OCI-LY7 (cell line): ENCODE data around the gene ARHGAP26. TPM values are rescaled to one million over a fixed set of nuclear protein-coding genes. Genes with fewer than 3 reads are reported as not detected.

Experiments
- BruUV-seq: library from RNA; stranded (reverse); fragments of 400-500 nt; replicated peaks from 2 replicates; lab custom pipeline; 2021; lab: Mats Ljungman, UMichigan
- CTCF ChIA-PET: fragments of 300-600 bp; sonication (Branson Sonifier 250); formaldehyde crosslinking; loops from one replicate; lab custom pipeline; 2022; ENCODE audit warnings: antibody characterized with exemption; ENCODE audit not compliant: unreplicated experiment; lab: Charles Lee
- POLR2A ChIA-PET: fragments of 300-600 bp; sonication (Branson Sonifier 250); formaldehyde crosslinking; loops from one replicate; lab custom pipeline; 2022; ENCODE audit warnings: antibody characterized with exemption; lab: Charles Lee
- DNase-seq: peaks from one replicate; pipeline ENCODE4 v3.0.0-alpha.2; 2015; ENCODE audit warnings: low spot score
- H2AFZ ChIP-seq: fragments of 200-600 bp; sonication (generic), shearing (Covaris generic); 2 replicates; pipeline ENCODE4 v1.6.1; 2014; ENCODE audit warnings: mild to moderate bottlenecking, antibody characterized with exemption, low read length, moderate library complexity
- H3K27ac ChIP-seq: fragments of 200-600 bp; sonication (generic); 2 replicates; pipeline ENCODE4 v1.5.1; 2014; ENCODE audit warnings: mixed run types, low read depth, mild to moderate bottlenecking, moderate library complexity, low read length, inconsistent platforms; ENCODE audit not compliant: poor library complexity, severe bottlenecking
- H3K36me3 ChIP-seq: fragments of 200-600 bp; sonication (generic); 2 replicates; pipeline ENCODE4 v1.6.1; 2014; ENCODE audit warnings: mild to moderate bottlenecking, antibody characterized with exemption, low read length, moderate library complexity, mixed read lengths; ENCODE audit not compliant: insufficient read depth
- H3K4me1 ChIP-seq: fragments of 200-600 bp; sonication (generic); 2 replicates; pipeline ENCODE4 v1.5.1; 2014; ENCODE audit warnings: mild to moderate bottlenecking, low read length; ENCODE audit not compliant: insufficient read depth, poor library complexity, severe bottlenecking
- H3K4me2 ChIP-seq: fragments of 200-600 bp; sonication (generic); 2 replicates; pipeline ENCODE4 v1.6.1; 2014; ENCODE audit warnings: mild to moderate bottlenecking, low read length
- H3K4me3 ChIP-seq: fragments of 200-600 bp; sonication (generic); 2 replicates; pipeline ENCODE4 v1.5.1; 2014; ENCODE audit warnings: mild to moderate bottlenecking, low read depth, low read length; ENCODE audit not compliant: poor library complexity, severe bottlenecking
- H3K79me2 ChIP-seq: fragments of 200-600 bp; sonication (generic); 2 replicates; pipeline ENCODE4 v1.6.1; 2016; ENCODE audit warnings: low read depth, mild to moderate bottlenecking, low read length, moderate library complexity, mixed read lengths; ENCODE audit not compliant: insufficient read depth
- H3K9me2 ChIP-seq: fragments of 200-600 bp; sonication (generic); 2 replicates; pipeline ENCODE4 v1.6.1; 2016; ENCODE audit warnings: mild to moderate bottlenecking, low read length, mixed read lengths; ENCODE audit not compliant: insufficient read depth
- H3K9me3 ChIP-seq: fragments of 200-600 bp; sonication (generic); 2 replicates; pipeline ENCODE4 v1.6.1; 2014; ENCODE audit warnings: mild to moderate bottlenecking, mixed run types, low read length, mixed read lengths
- H4K20me1 ChIP-seq: fragments of 200-600 bp; sonication (generic); 2 replicates; pipeline ENCODE4 v1.6.1; 2014; ENCODE audit warnings: mild to moderate bottlenecking, antibody characterized with exemption, low read length, moderate library complexity, mixed read lengths; ENCODE audit not compliant: insufficient read depth
- EZH2phosphoT487 ChIP-seq: fragments of 200-600 bp; sonication (generic); IDR thresholded peaks from 2 replicates; pipeline ENCODE4 v1.6.1; 2018; ENCODE audit warnings: low read depth, borderline replicate concordance, mild to moderate bottlenecking, mixed run types, antibody characterized with exemption, low read length, moderate library complexity, mixed read lengths
- intact Hi-C: fragments of 100-400 bp; cut with micrococcal nuclease; formaldehyde crosslinking; loops from one replicate; pipeline ENCODE4 v1.10.0; 2022; ENCODE audit not compliant: unreplicated experiment
- total RNA-seq, 2 experiments: library from RNA; depleted of rRNA in 1 of 2; stranded (reverse); fragments of >200 nt in 1 of 2; shearing (Covaris generic) in 1 of 2; gene quantifications; 2 replicates each; pipeline ENCODE4 v1.2.3, GENCODE V29; 2014 to 2022
- TF ChIP-seq, protein P1 (sequence below): fragments of 200-600 bp; sonication (generic); conservative IDR thresholded peaks from 2 replicates; pipeline ENCODE4 v1.5.1; 2014; ENCODE audit warnings: mild to moderate bottlenecking, antibody characterized with exemption, low read length, moderate library complexity, mixed read lengths

Gene ARHGAP26
- total RNA-seq, 2 experiments from 2014 or later, result 7.0 to 19.1 TPM

DNA sequence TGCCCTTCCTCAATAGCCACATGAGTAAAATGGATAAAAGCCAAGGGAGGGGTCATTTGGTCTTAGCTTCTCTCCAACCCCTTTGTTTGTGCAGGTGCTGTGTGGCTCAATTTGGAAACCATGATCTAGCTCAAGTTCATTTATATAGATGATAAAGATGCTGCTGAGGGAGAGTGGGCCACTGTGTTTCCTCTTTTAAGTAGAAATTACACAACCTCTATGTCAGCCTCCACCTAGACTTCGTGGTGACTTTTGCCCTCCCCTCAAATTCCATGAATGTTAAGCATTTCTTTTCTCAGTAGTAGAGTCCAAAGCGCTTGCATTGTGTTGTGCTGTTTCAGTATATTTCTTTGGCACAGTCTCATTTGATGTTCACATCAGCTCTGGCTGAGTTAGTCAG is 241.4 kb downstream of the ARHGAP26 start:
- ChIA-PET POLR2A (interaction anchor here (0.6 to 1.3 kb wide), 4 partner anchors 8 to 606 kb away, joined by 3 to 4 read pairs (median 3); no protein-coding TSS in a partner anchor), CTCF (no interaction called here)
- Histone ChIP-seq H3K79me2 (no peaks in the 10 kb centered on the region), H2AFZ (no peak overlapping the region), H3K27ac (no peak overlapping the region), H4K20me1 (no peaks in the 10 kb centered on the region), H3K4me3 (no peak overlapping the region), H3K9me2 (no peaks in the 10 kb centered on the region), H3K9me3 (no peaks in the 10 kb centered on the region), H3K4me1 (no peaks in the 10 kb centered on the region), H3K4me2 (no peak overlapping the region), H3K36me3 (no peaks in the 10 kb centered on the region)
- no peak for TF ChIP-seq EZH2phosphoT487
- TF ChIP-seq, protein P1, sequence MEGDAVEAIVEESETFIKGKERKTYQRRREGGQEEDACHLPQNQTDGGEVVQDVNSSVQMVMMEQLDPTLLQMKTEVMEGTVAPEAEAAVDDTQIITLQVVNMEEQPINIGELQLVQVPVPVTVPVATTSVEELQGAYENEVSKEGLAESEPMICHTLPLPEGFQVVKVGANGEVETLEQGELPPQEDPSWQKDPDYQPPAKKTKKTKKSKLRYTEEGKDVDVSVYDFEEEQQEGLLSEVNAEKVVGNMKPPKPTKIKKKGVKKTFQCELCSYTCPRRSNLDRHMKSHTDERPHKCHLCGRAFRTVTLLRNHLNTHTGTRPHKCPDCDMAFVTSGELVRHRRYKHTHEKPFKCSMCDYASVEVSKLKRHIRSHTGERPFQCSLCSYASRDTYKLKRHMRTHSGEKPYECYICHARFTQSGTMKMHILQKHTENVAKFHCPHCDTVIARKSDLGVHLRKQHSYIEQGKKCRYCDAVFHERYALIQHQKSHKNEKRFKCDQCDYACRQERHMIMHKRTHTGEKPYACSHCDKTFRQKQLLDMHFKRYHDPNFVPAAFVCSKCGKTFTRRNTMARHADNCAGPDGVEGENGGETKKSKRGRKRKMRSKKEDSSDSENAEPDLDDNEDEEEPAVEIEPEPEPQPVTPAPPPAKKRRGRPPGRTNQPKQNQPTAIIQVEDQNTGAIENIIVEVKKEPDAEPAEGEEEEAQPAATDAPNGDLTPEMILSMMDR, result no peak
- intact Hi-C loops, result no loop called here
- no peak for DNase-seq
- no TSS peak for BruUV-seq

- CTCF ChIA-PET, result no interaction called here
- H3K4me1 ChIP-seq, result no peaks in the 10 kb centered on the region
- no TSS peak for BruUV-seq
These were observed 243.2 kb downstream of the ARHGAP26 start for GRCh38 chr5:143013176-143013891.

More at GRCh38 chr5:143013176-143013891, 243.2 kb downstream of the ARHGAP26 start:
- Histone ChIP-seq H3K27ac (no peak overlapping the region), H3K4me3 (no peak overlapping the region), H3K9me3 (no peaks in the 10 kb centered on the region), H3K36me3 (no peaks in the 10 kb centered on the region), H4K20me1 (no peaks in the 10 kb centered on the region), H3K4me2 (no peak overlapping the region), H3K9me2 (no peaks in the 10 kb centered on the region), H3K79me2 (no peaks in the 10 kb centered on the region), H2AFZ (no peak overlapping the region)
- no peak for DNase-seq
- no peak for TF ChIP-seq EZH2phosphoT487
- TF ChIP-seq, protein P1, result no peak
- POLR2A ChIA-PET, result interaction anchor here (0.6 to 1.3 kb wide), 2 partner anchors 11 to 154 kb away, joined by 3 to 4 read pairs; no protein-coding TSS in a partner anchor
- intact Hi-C loops, result no loop called here
